ENCODE measurements around the gene LYPD6B. TPM values are rescaled to one million over a fixed set of nuclear protein-coding genes. Genes with fewer than 3 reads are reported as not detected.

Gene LYPD6B
- total RNA-seq, 2 donors from 2014 or later = 12.6 to 14.5 TPM

DNA sequence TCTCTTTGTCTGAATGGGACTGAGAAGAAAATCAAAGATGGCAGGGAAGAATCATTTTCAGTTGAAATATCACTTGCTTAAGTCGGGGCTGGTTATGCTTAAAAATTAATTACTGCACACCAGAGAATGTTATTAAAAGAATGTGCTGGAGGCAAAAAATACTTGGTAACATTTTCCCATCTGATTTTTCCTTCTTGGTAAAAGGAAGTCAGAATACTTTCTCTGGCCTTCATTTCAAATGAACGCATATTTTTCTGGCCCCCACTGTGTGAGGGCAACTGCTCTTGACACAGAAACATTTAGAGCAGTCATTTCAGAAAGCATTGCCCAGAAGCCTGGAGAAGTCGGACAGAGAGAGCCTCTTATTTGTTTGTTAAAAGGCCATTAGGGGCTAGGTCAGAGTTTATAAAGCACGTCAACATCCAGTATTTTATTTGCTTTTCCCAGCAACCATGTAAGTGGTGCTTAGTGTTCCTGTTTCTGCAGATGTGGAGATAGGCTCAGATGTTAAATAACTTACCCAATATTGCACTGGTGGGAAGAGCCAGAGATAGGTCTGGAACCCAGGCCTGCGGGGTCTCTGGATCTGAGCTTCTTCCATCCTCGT is 32.9 kb upstream of the LYPD6B start:
- Mint-ChIP-seq H3K27ac (no peak overlapping the region), H3K36me3 (ENCODE audit: low read depth) (peaks cover 61% of the 10 kb centered on the region), H3K4me3 (no peak overlapping the region), H3K9me3 (peaks cover 30% of the 10 kb centered on the region), H3K4me1 (peaks cover 7% of the 10 kb centered on the region), H3K27me3 (ENCODE audit: insufficient read depth) (no peaks in the 10 kb centered on the region)
- DNase-seq = no peak
- Histone ChIP-seq H3K9ac (ENCODE audit: extremely low read depth, low read length, poor library complexity, severe bottlenecking) (no peak overlapping the region), H3K27ac (ENCODE audit: low read depth, low read length) (no peak overlapping the region), H3K9me3 (ENCODE audit: control insufficient read depth, low read length) (peaks cover 31% of the 10 kb centered on the region), H3K4me3 (ENCODE audit: low read length) (no peak overlapping the region), H3K36me3 (ENCODE audit: control insufficient read depth, insufficient read depth, low read length) (peaks cover 66% of the 10 kb centered on the region), H3K4me1 (ENCODE audit: control insufficient read depth, insufficient read depth, low read length) (no peaks in the 10 kb centered on the region), H3K27me3 (ENCODE audit: control insufficient read depth, insufficient read depth, low read length, poor library complexity, severe bottlenecking) (no peaks in the 10 kb centered on the region)
- no peak for TF ChIP-seq CTCF (conservative IDR thresholded peaks at IDR 0.05)
- 93 to 94% methylated on average over 6 of the region's 6 CpGs for WGBS, 2 experiments (ENCODE audit: insufficient coverage in 1 of 2, insufficient read length in 1 of 2)

GRCh38 chr2:149006883-149007543 is 31.5 kb upstream of the LYPD6B start:
- no peak for DNase-seq
- H3K36me3 Mint-ChIP-seq (ENCODE audit: low read depth) = peaks cover 58% of the 10 kb centered on the region
- TF ChIP-seq CTCF (conservative IDR thresholded peaks at IDR 0.05) = no peak
- H3K9ac ChIP-seq (ENCODE audit: extremely low read depth, low read length, poor library complexity, severe bottlenecking) = no peak overlapping the region
- H3K4me3 ChIP-seq (ENCODE audit: low read length) = no peak overlapping the region
- 88 to 100% methylated on average over 2 to 4 of the region's 4 CpGs for WGBS, 2 experiments (ENCODE audit: insufficient coverage in 1 of 2, insufficient read length in 1 of 2)
- peaks cover 19% of the 10 kb centered on the region for H3K9me3 ChIP-seq (ENCODE audit: control insufficient read depth, low read length)
- no peaks in the 10 kb centered on the region for H3K4me1 Mint-ChIP-seq
- no peaks in the 10 kb centered on the region for H3K27me3 Mint-ChIP-seq (ENCODE audit: insufficient read depth)
- H3K4me3 Mint-ChIP-seq = no peak overlapping the region
- no peaks in the 10 kb centered on the region for H3K27me3 ChIP-seq (ENCODE audit: control insufficient read depth, insufficient read depth, low read length, poor library complexity, severe bottlenecking)
- H3K36me3 ChIP-seq (ENCODE audit: control insufficient read depth, insufficient read depth, low read length) = peaks cover 66% of the 10 kb centered on the region
- H3K27ac ChIP-seq (ENCODE audit: low read depth, low read length) = no peak overlapping the region
- H3K27ac Mint-ChIP-seq = no peak overlapping the region
- no peaks in the 10 kb centered on the region for H3K4me1 ChIP-seq (ENCODE audit: control insufficient read depth, insufficient read depth, low read length)
- peaks cover 19% of the 10 kb centered on the region for H3K9me3 Mint-ChIP-seq

- H3K4me1 ChIP-seq (ENCODE audit: control insufficient read depth, insufficient read depth, low read length) = no peaks in the 10 kb centered on the region
- 94 to 96% methylated on average over 5 to 7 of the region's 7 CpGs for WGBS, 2 experiments (ENCODE audit: insufficient coverage in 1 of 2, insufficient read length in 1 of 2)
- no peak overlapping the region for H3K4me3 Mint-ChIP-seq
- no peaks in the 10 kb centered on the region for H3K27me3 ChIP-seq (ENCODE audit: control insufficient read depth, insufficient read depth, low read length, poor library complexity, severe bottlenecking)
- peaks cover 58% of the 10 kb centered on the region for H3K36me3 ChIP-seq (ENCODE audit: control insufficient read depth, insufficient read depth, low read length)
- H3K36me3 Mint-ChIP-seq (ENCODE audit: low read depth) = peaks cover 52% of the 10 kb centered on the region
- H3K27me3 Mint-ChIP-seq (ENCODE audit: insufficient read depth) = no peaks in the 10 kb centered on the region
- H3K27ac ChIP-seq (ENCODE audit: low read depth, low read length) = no peak overlapping the region
- peaks cover 6% of the 10 kb centered on the region for H3K9me3 Mint-ChIP-seq
- no peak overlapping the region for H3K9ac ChIP-seq (ENCODE audit: extremely low read depth, low read length, poor library complexity, severe bottlenecking)
- no peak for DNase-seq
- H3K4me1 Mint-ChIP-seq = no peaks in the 10 kb centered on the region
- no peak overlapping the region for H3K27ac Mint-ChIP-seq
- H3K4me3 ChIP-seq (ENCODE audit: low read length) = no peak overlapping the region
- TF ChIP-seq CTCF (conservative IDR thresholded peaks at IDR 0.05) = no peak
- H3K9me3 ChIP-seq (ENCODE audit: control insufficient read depth, low read length) = peaks cover 6% of the 10 kb centered on the region
Observed at GRCh38 chr2:149008381-149008780, 30.1 kb upstream of the LYPD6B start.
